ENCODE results near the gene C11orf21.

DNA sequence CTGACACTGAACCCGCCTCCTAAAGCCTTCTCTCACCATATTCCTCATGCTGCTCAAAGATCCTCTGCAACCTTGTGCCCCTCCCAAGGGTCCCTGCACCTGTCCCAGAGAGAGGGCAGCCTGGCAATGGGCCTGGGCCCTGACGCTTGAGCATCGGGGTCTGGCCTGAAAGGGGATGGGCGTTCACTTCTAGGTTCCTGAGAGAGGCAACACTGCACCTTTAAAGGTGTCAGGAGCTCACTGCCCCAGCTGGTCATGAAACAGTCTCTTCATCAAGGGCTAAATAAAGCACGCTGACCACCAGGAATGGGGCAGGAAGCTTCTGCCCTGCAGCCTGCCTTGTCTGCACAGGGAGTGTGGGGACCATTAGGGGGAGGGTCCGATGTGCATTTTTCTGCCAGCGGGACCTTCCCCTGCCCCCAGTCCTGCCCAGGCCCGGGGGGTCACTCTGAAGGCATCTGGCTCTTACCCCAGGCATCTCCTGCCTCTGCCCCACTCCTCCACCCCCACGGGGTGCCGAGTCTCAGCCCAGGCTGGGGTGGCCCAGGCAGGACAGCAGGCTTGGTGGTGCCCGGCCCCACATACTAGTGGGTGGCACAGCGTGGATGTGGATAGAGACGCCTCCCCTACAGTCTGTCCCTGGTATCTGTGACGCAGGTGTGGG, 3.5 kb downstream of the C11orf21 start:
- TF ChIP-seq, protein P1, sequence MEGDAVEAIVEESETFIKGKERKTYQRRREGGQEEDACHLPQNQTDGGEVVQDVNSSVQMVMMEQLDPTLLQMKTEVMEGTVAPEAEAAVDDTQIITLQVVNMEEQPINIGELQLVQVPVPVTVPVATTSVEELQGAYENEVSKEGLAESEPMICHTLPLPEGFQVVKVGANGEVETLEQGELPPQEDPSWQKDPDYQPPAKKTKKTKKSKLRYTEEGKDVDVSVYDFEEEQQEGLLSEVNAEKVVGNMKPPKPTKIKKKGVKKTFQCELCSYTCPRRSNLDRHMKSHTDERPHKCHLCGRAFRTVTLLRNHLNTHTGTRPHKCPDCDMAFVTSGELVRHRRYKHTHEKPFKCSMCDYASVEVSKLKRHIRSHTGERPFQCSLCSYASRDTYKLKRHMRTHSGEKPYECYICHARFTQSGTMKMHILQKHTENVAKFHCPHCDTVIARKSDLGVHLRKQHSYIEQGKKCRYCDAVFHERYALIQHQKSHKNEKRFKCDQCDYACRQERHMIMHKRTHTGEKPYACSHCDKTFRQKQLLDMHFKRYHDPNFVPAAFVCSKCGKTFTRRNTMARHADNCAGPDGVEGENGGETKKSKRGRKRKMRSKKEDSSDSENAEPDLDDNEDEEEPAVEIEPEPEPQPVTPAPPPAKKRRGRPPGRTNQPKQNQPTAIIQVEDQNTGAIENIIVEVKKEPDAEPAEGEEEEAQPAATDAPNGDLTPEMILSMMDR (conservative IDR thresholded peaks at IDR 0.05 in 1 of 2, IDR thresholded peaks at IDR 0.05 in 1 of 2; ENCODE audit: extremely low read depth in 1 of 2, insufficient read depth in 1 of 2, low read depth in 1 of 2, low read length in 2 of 2), result no peak
- TF ChIP-seq EZH2 (IDR thresholded peaks at IDR 0.05; ENCODE audit: borderline replicate concordance, low read length), result no peak
